HEK293 (cell line): Measurements from ENCODE around the gene FBLN2.
A peak's percentile ranks its signal among the peaks of the same experiment; 100 is the strongest.

Source experiments
- CTCF ChIA-PET: fragments of 350-600 bp; formaldehyde crosslinking; extraction: SDS; loops from one replicate; lab custom pipeline; 2021; ENCODE audit warnings: antibody characterized with exemption; lab: Yijun Ruan, JAX
- POLR2A ChIA-PET: fragments of 300-600 bp; formaldehyde crosslinking; extraction: SDS; loops from one replicate; lab custom pipeline; 2020; ENCODE audit warnings: antibody characterized with exemption, inconsistent platforms; lab: Yijun Ruan, JAX
- H3K27ac ChIP-seq: fragments of 200-500 bp; sonication (Bioruptor generic); 2 replicates; pipeline ENCODE4 v1.5.1; 2014; ENCODE audit warnings: low read depth, low read length, control low read depth, inconsistent platforms; ENCODE audit errors: extremely low read depth
- H3K36me3 ChIP-seq, 2 experiments: fragments of 200-500 bp in 1 of 2; sonication (Bioruptor generic) in 1 of 2; 1 replicate in 1 of 2; 2 replicates in 1 of 2; pipeline ENCODE4 v1.5.1; 2014 to 2017; ENCODE audit warnings: inconsistent platforms in 2 of 2, low read length in 2 of 2; ENCODE audit not compliant: control insufficient read depth in 2 of 2, insufficient read depth in 1 of 2
- H3K4me1 ChIP-seq: fragments of 200-500 bp; sonication (Bioruptor generic); 2 replicates; pipeline ENCODE4 v1.5.1; 2014; ENCODE audit warnings: mild to moderate bottlenecking, low read length, inconsistent platforms; ENCODE audit not compliant: control insufficient read depth, insufficient read depth
- H3K4me3 ChIP-seq: 2 replicates; pipeline ENCODE4 v1.5.1; 2011; ENCODE audit warnings: low read depth, mild to moderate bottlenecking, control low read depth, low read length, moderate library complexity
- H3K9me3 ChIP-seq: fragments of 200-500 bp; sonication (Bioruptor generic); 2 replicates; pipeline ENCODE4 v1.5.1; 2014; ENCODE audit warnings: low read depth, low read length, inconsistent platforms; ENCODE audit not compliant: control insufficient read depth, insufficient read depth
- GLIS2 ChIP-seq: fragments of 450-650 bp; formaldehyde crosslinking; IDR thresholded peaks from 2 replicates; pipeline ENCODE4 v1.5.1; 2016; ENCODE audit warnings: missing biosample characterization, missing genetic modification characterization
- KLF8 ChIP-seq: fragments of 450-650 bp; formaldehyde crosslinking; IDR thresholded peaks from 2 replicates; pipeline ENCODE4 v1.5.1; 2016; ENCODE audit warnings: missing biosample characterization, missing genetic modification characterization
- REPIN1 ChIP-seq: fragments of 450-650 bp; formaldehyde crosslinking; IDR thresholded peaks from 2 replicates; pipeline ENCODE4 v1.5.1; 2017; ENCODE audit warnings: missing biosample characterization, missing genetic modification characterization, low read depth
- YY1 ChIP-seq: fragments of 450-650 bp; formaldehyde crosslinking; IDR thresholded peaks from 2 replicates; pipeline ENCODE4 v1.5.1; 2018; ENCODE audit warnings: missing biosample characterization, missing genetic modification characterization
- ZEB2 ChIP-seq: fragments of 450-650 bp; formaldehyde crosslinking; IDR thresholded peaks from 2 replicates; pipeline ENCODE4 v1.5.1; 2016; ENCODE audit warnings: missing biosample characterization, missing genetic modification characterization
- ZFP37 ChIP-seq: fragments of 450-650 bp; formaldehyde crosslinking; IDR thresholded peaks from 2 replicates; pipeline ENCODE4 v1.5.1; 2016; ENCODE audit warnings: missing biosample characterization, missing genetic modification characterization
- ZNF112 ChIP-seq: fragments of 450-650 bp; formaldehyde crosslinking; IDR thresholded peaks from 2 replicates; pipeline ENCODE4 v1.5.0; 2017; ENCODE audit warnings: missing biosample characterization, missing genetic modification characterization
- ZNF302 ChIP-seq: fragments of 450-650 bp; formaldehyde crosslinking; IDR thresholded peaks from 2 replicates; pipeline ENCODE4 v1.5.1; 2016; ENCODE audit warnings: missing biosample characterization, missing genetic modification characterization, low read depth
- ZNF473 ChIP-seq: fragments of 450-650 bp; formaldehyde crosslinking; IDR thresholded peaks from 2 replicates; pipeline ENCODE4 v1.5.1; 2017; ENCODE audit warnings: missing biosample characterization, missing genetic modification characterization
- ZNF514 ChIP-seq: fragments of 450-650 bp; formaldehyde crosslinking; IDR thresholded peaks from 2 replicates; pipeline ENCODE4 v1.5.1; 2016; ENCODE audit warnings: missing biosample characterization, missing genetic modification characterization
- ZNF530 ChIP-seq: fragments of 450-650 bp; formaldehyde crosslinking; IDR thresholded peaks from 2 replicates; pipeline ENCODE4 v1.5.1; 2016; ENCODE audit warnings: low read depth, missing biosample characterization, missing genetic modification characterization
- ZNF549 ChIP-seq: fragments of 450-650 bp; IDR thresholded peaks from 2 replicates; pipeline ENCODE4 v1.5.1; 2018; ENCODE audit warnings: missing biosample characterization, missing genetic modification characterization, mild to moderate bottlenecking, inconsistent platforms, moderate library complexity
- ZNF623 ChIP-seq: fragments of 450-650 bp; formaldehyde crosslinking; IDR thresholded peaks from 2 replicates; pipeline ENCODE4 v1.5.1; 2016; ENCODE audit warnings: missing biosample characterization, missing genetic modification characterization
- ZNF792 ChIP-seq: fragments of 450-650 bp; formaldehyde crosslinking; IDR thresholded peaks from 2 replicates; pipeline ENCODE4 v1.5.1; 2016; ENCODE audit warnings: missing biosample characterization, missing genetic modification characterization
- ZSCAN30 ChIP-seq: fragments of 450-650 bp; IDR thresholded peaks from 2 replicates; pipeline ENCODE4 v1.5.1; 2018; ENCODE audit warnings: missing biosample characterization, mild to moderate bottlenecking, missing genetic modification characterization, moderate library complexity
- TF ChIP-seq, protein P1 (sequence below): fragments of 450-650 bp; formaldehyde crosslinking; IDR thresholded peaks from 2 replicates; pipeline ENCODE4 v1.5.1; 2016; ENCODE audit warnings: missing biosample characterization, missing genetic modification characterization, low read depth

Gene FBLN2

DNA sequence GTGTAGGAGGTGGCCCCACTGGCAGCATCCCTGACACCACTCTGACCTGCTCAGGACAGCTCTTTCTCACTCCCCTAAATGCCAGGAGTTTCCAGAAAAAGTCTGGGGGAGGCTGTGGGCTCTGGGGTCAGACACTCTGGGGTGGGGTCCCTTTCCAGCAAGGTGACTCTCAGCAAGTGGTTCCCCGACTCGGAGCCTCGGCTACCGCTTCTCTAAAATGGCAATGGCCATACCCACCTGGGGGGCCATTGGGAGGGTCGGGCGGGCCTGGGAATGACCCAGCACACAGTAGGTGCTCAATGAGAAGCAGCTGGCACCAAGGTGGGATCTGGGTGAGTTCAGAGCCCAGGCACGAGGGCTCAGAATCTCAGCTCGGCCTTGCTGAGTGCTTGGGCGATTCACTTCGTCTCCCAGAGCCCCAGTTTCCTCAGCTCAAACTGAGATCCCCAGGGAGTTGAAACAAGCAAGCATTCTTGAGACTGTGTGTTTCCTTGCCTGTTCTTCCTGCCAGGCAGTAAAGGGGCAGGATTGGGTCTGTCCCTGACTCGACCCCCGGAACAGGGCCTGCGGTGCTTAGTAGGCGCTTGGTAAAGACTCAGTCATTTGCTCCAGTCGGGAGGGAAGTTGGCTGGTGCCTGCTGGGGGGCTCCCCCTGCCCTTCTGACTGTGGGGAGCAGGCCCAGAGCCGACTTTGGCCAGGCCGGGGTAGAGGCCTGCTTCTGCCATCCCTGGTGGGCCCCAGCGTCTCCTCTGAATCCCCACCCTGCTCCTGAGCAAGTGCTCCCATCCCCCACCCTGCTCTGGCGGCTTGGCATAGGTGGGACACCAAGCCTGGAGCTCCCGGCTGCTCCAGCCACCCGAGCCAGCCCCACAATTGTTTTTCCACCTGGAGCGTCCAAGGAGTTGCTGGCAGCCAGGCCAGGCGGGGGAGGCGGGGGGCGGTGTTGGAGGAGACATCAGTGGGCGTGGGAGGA lies 32.9 kb upstream of the FBLN2 start:
- Histone ChIP-seq H3K9me3 (no peaks in the 10 kb centered on the region), H3K36me3 (no peaks in the 10 kb centered on the region), H3K27ac (no peak overlapping the region), H3K4me3 (no peak overlapping the region), H3K4me1 (no peaks in the 10 kb centered on the region)
- ChIA-PET POLR2A (no interaction called here), CTCF (interaction anchor here (0.7 to 0.9 kb wide), 2 partner anchors 132 to 133 kb away, joined by 3 read pairs; no protein-coding TSS in a partner anchor)
- no peak for TF ChIP-seq ZNF792 (tag by site-specific recombination)
- TF ChIP-seq REPIN1 (tag by site-specific recombination), result no peak
- no peak for TF ChIP-seq ZSCAN30 (tag by site-specific recombination)
- TF ChIP-seq GLIS2 (tag by site-specific recombination), result 0 out of 2 replicates have a peak, but pooled peaks have one; percentile 19
- TF ChIP-seq ZNF549, result no peak
- TF ChIP-seq ZNF302 (tag by site-specific recombination), result no peak

DNA sequence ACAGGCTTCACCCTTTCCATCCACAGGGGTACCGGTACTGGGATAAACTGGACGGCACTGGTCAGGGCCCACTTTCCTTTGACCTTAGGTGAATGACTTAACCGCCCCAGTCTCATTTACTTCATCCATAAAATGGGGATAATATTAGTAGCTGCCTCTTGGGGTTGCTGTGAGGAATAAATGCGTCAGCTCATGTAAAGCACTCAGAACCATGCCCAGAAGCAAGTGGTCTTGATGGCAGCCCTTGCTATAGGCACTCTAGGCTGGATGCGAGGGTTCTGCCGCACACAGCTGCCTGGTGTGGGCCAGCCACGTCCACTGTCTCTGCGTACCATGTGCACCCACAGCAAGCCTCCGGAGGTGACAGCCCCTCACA lies 32.2 kb upstream of the FBLN2 start:
- CTCF ChIA-PET, result interaction anchor here (0.7 to 0.9 kb wide), 2 partner anchors 131 to 132 kb away, joined by 3 read pairs; no protein-coding TSS in a partner anchor
- no peak for TF ChIP-seq ZEB2 (tag by site-specific recombination)
- TF ChIP-seq KLF8 (tag by site-specific recombination), result no peak
- TF ChIP-seq ZNF473 (tag by site-specific recombination), result no peak
- no peak for TF ChIP-seq ZNF530 (tag by site-specific recombination)
- no peak for TF ChIP-seq ZNF623 (tag by site-specific recombination)
- TF ChIP-seq, all 188 proteins: peak for 0
- no peak overlapping the region for H3K4me3 ChIP-seq
- H3K36me3 ChIP-seq, result no peaks in the 10 kb centered on the region
- H3K27ac ChIP-seq, result no peak overlapping the region
- H3K4me1 ChIP-seq, result no peaks in the 10 kb centered on the region
- POLR2A ChIA-PET, result no interaction called here
- no peaks in the 10 kb centered on the region for H3K9me3 ChIP-seq

DNA sequence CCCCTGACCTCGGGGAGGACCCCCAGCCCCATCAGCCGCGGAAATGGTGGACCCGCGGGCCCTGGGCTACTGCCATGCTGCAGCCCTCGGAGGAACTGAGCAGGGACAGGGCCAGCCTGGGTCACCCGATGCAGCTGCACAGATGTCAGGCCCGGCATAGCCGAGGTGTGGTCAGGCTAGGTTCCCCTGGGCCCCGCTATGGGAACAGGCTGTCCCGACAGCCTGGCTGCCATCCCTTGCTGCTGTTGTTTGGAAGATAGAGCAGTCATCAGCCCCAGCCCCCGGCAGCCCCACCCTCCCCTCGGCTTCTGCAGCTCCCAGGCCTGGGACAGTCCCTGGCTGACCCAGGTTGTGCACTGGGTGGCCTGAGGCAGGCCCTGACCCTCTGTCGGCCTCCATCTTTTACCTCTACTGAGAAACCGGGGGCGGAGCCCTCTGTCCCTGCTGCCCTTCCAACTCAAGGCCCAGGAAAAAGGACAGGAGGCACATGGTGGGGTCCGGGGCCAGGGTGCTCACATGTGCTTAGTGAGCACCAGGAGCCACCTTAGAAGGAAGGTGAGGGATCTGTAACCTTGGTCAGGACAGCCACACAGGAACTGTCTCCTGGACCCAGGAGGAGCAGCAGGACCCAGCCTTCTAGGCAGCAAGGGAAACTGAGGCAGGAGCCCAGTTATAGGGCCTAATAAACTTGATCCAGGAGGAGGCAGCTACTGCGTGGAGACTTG lies 31.5 kb upstream of the FBLN2 start:
- no peaks in the 10 kb centered on the region for H3K36me3 ChIP-seq
- no peak for TF ChIP-seq ZNF514 (tag by site-specific recombination)
- no peak for TF ChIP-seq ZFP37
- TF ChIP-seq ZNF302 (tag by site-specific recombination), result no peak
- no peak for TF ChIP-seq ZNF112 (tag by site-specific recombination)
- TF ChIP-seq YY1 (tag by site-specific recombination), result no peak
- TF ChIP-seq, protein P1, sequence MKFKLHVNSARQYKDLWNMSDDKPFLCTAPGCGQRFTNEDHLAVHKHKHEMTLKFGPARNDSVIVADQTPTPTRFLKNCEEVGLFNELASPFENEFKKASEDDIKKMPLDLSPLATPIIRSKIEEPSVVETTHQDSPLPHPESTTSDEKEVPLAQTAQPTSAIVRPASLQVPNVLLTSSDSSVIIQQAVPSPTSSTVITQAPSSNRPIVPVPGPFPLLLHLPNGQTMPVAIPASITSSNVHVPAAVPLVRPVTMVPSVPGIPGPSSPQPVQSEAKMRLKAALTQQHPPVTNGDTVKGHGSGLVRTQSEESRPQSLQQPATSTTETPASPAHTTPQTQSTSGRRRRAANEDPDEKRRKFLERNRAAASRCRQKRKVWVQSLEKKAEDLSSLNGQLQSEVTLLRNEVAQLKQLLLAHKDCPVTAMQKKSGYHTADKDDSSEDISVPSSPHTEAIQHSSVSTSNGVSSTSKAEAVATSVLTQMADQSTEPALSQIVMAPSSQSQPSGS, result no peak
- CTCF ChIA-PET, result interaction anchor here (0.9 kb wide), 1 partner anchor 132 kb away, joined by 3 read pairs; no protein-coding TSS in a partner anchor
- no peak overlapping the region for H3K4me3 ChIP-seq
- POLR2A ChIA-PET, result no interaction called here
- no peaks in the 10 kb centered on the region for H3K9me3 ChIP-seq
- H3K4me1 ChIP-seq, result no peaks in the 10 kb centered on the region
- H3K27ac ChIP-seq, result no peak overlapping the region
